Rectal smooth muscle tissue (tissue), 1 donor: ENCODE data around the gene LAMA2.

ENCODE experiments used
- H3K27ac ChIP-seq: one replicate; pipeline ENCODE4 v1.7.0; 2013; ENCODE audit warnings: low read depth, low read length, inconsistent platforms
- H3K27me3 ChIP-seq: one replicate; pipeline ENCODE4 v1.7.0; 2013; ENCODE audit warnings: low read length; ENCODE audit not compliant: control insufficient read depth, insufficient read depth
- H3K36me3 ChIP-seq: one replicate; pipeline ENCODE4 v1.7.0; 2013; ENCODE audit warnings: low read length; ENCODE audit not compliant: control insufficient read depth, insufficient read depth
- H3K4me1 ChIP-seq: one replicate; pipeline ENCODE4 v1.7.0; 2013; ENCODE audit warnings: low read length; ENCODE audit not compliant: control insufficient read depth, insufficient read depth
- H3K4me3 ChIP-seq: one replicate; pipeline ENCODE4 v1.7.0; 2013; ENCODE audit warnings: low read length
- H3K9ac ChIP-seq: one replicate; pipeline ENCODE4 v1.7.0; 2013; ENCODE audit warnings: low read length

Gene LAMA2

GRCh38 chr6:129417416-129418086 lies 534.6 kb downstream of the LAMA2 start:
- no peaks in the 10 kb centered on the region for H3K36me3 ChIP-seq
- H3K27ac ChIP-seq, result no peak overlapping the region
- H3K9ac ChIP-seq, result no peak overlapping the region
- H3K4me3 ChIP-seq, result no peak overlapping the region
- H3K27me3 ChIP-seq, result no peaks in the 10 kb centered on the region
- H3K4me1 ChIP-seq, result no peaks in the 10 kb centered on the region

- Histone ChIP-seq H3K4me3 (no peak overlapping the region), H3K9ac (no peak overlapping the region), H3K27me3 (no peaks in the 10 kb centered on the region), H3K27ac (no peak overlapping the region), H3K4me1 (no peaks in the 10 kb centered on the region), H3K36me3 (no peaks in the 10 kb centered on the region)
Observed at GRCh38 chr6:129419324-129419723, 536.4 kb downstream of the LAMA2 start.

- H3K27ac ChIP-seq, result no peak overlapping the region
- no peaks in the 10 kb centered on the region for H3K4me1 ChIP-seq
- no peaks in the 10 kb centered on the region for H3K36me3 ChIP-seq
- H3K4me3 ChIP-seq, result no peak overlapping the region
- no peak overlapping the region for H3K9ac ChIP-seq
- no peaks in the 10 kb centered on the region for H3K27me3 ChIP-seq
Observed at GRCh38 chr6:129426343-129426742, 543.4 kb downstream of the LAMA2 start.

DNA sequence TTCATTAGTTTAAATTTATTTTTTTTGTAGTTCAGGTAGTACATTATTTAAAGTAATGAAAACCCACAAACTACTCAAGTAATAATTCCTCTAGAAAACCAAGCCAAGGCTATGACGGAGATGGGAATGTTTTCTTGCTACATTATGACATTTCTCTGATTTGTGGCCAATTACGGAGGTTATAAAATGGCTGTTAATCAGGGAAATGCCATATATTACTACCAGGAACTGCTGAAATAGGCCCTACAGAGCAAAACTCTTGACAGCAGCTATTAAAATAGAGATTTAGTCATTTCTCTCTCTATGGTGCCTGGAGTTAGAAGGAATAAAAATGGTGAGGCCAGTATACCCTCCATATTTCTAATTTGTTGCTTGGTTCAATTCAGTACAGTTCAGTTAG lies 547.0 kb downstream of the LAMA2 start:
- H3K4me3 ChIP-seq, result no peak overlapping the region
- H3K9ac ChIP-seq, result no peak overlapping the region
- H3K27ac ChIP-seq, result no peak overlapping the region
- no peaks in the 10 kb centered on the region for H3K27me3 ChIP-seq
- H3K36me3 ChIP-seq, result no peaks in the 10 kb centered on the region
- H3K4me1 ChIP-seq, result no peaks in the 10 kb centered on the region

DNA sequence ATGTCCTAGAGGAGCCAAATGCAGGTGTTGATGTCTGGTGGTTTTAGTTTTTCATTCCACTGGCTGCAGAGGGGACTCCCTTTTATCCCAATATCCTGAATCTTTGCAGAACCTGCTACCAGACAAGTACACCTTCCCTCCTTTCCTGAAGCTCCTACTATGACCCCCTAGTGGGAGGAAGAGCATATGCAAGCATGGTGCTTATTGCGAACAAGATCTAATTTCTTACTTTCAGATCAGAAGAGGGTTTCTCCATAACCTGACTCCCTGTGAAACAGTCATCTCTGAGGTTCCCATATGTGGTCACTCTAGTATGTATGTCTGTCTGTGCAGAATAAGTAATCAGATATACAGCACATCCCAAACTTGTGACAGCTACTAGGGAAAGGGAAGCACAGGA lies 549.8 kb downstream of the LAMA2 start:
- Histone ChIP-seq H3K27ac (no peak overlapping the region), H3K27me3 (no peaks in the 10 kb centered on the region), H3K36me3 (no peaks in the 10 kb centered on the region), H3K4me3 (no peak overlapping the region), H3K4me1 (no peaks in the 10 kb centered on the region), H3K9ac (no peak overlapping the region)

GRCh38 chr6:129434091-129434490 lies 551.2 kb downstream of the LAMA2 start:
- Histone ChIP-seq H3K36me3 (no peaks in the 10 kb centered on the region), H3K4me1 (no peaks in the 10 kb centered on the region), H3K4me3 (no peak overlapping the region), H3K27ac (no peak overlapping the region), H3K9ac (no peak overlapping the region), H3K27me3 (no peaks in the 10 kb centered on the region)

DNA sequence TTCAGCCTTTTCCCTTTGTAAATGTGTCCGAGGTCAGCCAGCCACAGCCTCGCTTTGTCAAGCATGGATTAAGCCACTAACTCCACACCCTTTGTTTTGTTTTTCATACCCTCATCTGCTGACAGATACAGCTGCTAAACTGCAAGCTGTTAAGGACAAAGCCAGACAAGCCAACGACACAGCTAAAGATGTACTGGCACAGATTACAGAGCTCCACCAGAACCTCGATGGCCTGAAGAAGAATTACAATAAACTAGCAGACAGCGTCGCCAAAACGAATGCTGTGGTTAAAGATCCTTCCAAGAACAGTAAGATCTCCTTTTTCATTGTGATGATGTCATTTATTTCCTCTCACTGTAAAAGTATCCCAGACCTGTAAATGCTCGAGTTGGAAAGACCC lies 557.8 kb downstream of the LAMA2 start:
- H3K4me1 ChIP-seq, result no peaks in the 10 kb centered on the region
- H3K9ac ChIP-seq, result no peak overlapping the region
- no peak overlapping the region for H3K4me3 ChIP-seq
- H3K27ac ChIP-seq, result no peak overlapping the region
- H3K27me3 ChIP-seq, result no peaks in the 10 kb centered on the region
- no peaks in the 10 kb centered on the region for H3K36me3 ChIP-seq

GRCh38 chr6:129444683-129445082 lies 561.7 kb downstream of the LAMA2 start:
- Histone ChIP-seq H3K9ac (no peak overlapping the region), H3K4me3 (no peak overlapping the region), H3K27ac (no peak overlapping the region), H3K27me3 (no peaks in the 10 kb centered on the region), H3K4me1 (no peaks in the 10 kb centered on the region), H3K36me3 (no peaks in the 10 kb centered on the region)

- Histone ChIP-seq H3K27me3 (no peaks in the 10 kb centered on the region), H3K4me3 (no peak overlapping the region), H3K9ac (no peak overlapping the region), H3K36me3 (no peaks in the 10 kb centered on the region), H3K4me1 (no peaks in the 10 kb centered on the region), H3K27ac (no peak overlapping the region)
Observed at GRCh38 chr6:129446272-129447197, 563.6 kb downstream of the LAMA2 start.

DNA sequence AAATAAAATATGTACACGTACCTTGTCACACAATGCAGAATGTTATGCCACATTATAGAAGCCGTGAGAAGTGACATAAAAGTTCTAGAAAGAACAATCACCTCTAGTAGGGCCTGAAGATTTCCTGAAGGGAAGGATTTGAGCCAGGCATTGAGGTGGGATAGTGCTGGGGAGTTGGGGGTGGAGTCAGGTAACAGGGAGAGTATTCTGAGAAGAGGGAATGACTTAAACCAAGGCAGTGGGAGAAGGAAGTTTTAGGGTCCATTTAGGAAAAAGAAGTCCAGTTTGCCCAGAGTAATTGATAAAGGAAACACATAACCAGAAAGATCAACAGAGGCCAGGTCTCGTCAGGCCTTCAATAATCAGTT lies 564.2 kb downstream of the LAMA2 start:
- Histone ChIP-seq H3K27me3 (no peaks in the 10 kb centered on the region), H3K4me1 (no peaks in the 10 kb centered on the region), H3K27ac (no peak overlapping the region), H3K9ac (no peak overlapping the region), H3K4me3 (no peak overlapping the region), H3K36me3 (no peaks in the 10 kb centered on the region)

- Histone ChIP-seq H3K36me3 (no peaks in the 10 kb centered on the region), H3K27me3 (no peaks in the 10 kb centered on the region), H3K4me1 (no peaks in the 10 kb centered on the region), H3K9ac (no peak overlapping the region), H3K4me3 (no peak overlapping the region), H3K27ac (no peak overlapping the region)
Observed at GRCh38 chr6:129448965-129449364, 566.0 kb downstream of the LAMA2 start.

GRCh38 chr6:129451187-129451586 lies 568.2 kb downstream of the LAMA2 start:
- Histone ChIP-seq H3K4me1 (no peaks in the 10 kb centered on the region), H3K36me3 (no peaks in the 10 kb centered on the region), H3K9ac (no peak overlapping the region), H3K27me3 (no peaks in the 10 kb centered on the region), H3K27ac (no peak overlapping the region), H3K4me3 (no peak overlapping the region)

- no peak overlapping the region for H3K9ac ChIP-seq
- H3K27me3 ChIP-seq, result no peaks in the 10 kb centered on the region
- no peak overlapping the region for H3K4me3 ChIP-seq
- no peaks in the 10 kb centered on the region for H3K36me3 ChIP-seq
- H3K4me1 ChIP-seq, result no peaks in the 10 kb centered on the region
- H3K27ac ChIP-seq, result no peak overlapping the region
Observed at GRCh38 chr6:129453073-129453472, 570.1 kb downstream of the LAMA2 start.
